CD1c-positive myeloid dendritic cell (primary cell): ENCODE data around the gene PCDHA5.
"Not testable (repeated sequence)": the region's sequence is repeated elsewhere in the genome, so short reads cannot be mapped to it uniquely, and the experiment has no call there.

ENCODE experiments used
- DNase-seq: peaks from one replicate; pipeline ENCODE4 v3.0.0-alpha.2; 2016; ENCODE audit errors: extremely low spot score

Gene PCDHA5

GRCh38 chr5:140821375-140822280 lies at the start of gene PCDHA5:
TSS of gene PCDHA5 (plus strand) at chr5:140821613.
- peak; percentile 4 for DNase-seq

GRCh38 chr5:140780512-140780911 lies 40.9 kb upstream of the PCDHA5 start:
- DNase-seq, result no peak

- no peak for DNase-seq
Measured at GRCh38 chr5:140785905-140786686, 35.3 kb upstream of the PCDHA5 start, which contains the start of gene PCDHA1. TSS of gene PCDHA1 (plus strand) at chr5:140786140.

- DNase-seq, result not testable (repeated sequence)
Measured at GRCh38 chr5:140787422-140787821, 34.0 kb upstream of the PCDHA5 start.

GRCh38 chr5:140787849-140788504 lies 33.4 kb upstream of the PCDHA5 start:
- not testable (repeated sequence) for DNase-seq

GRCh38 chr5:140791089-140791488 lies 30.3 kb upstream of the PCDHA5 start:
- no peak for DNase-seq

GRCh38 chr5:140794595-140795258 lies 26.7 kb upstream of the PCDHA5 start, which contains the start of gene PCDHA2:
TSS of gene PCDHA2 (plus strand) at chr5:140794852.
- no peak for DNase-seq

- DNase-seq, result no peak
Measured at GRCh38 chr5:140795259-140795641, 26.2 kb upstream of the PCDHA5 start.

- not testable (repeated sequence) for DNase-seq
Measured at GRCh38 chr5:140796072-140796717, 25.2 kb upstream of the PCDHA5 start.

GRCh38 chr5:140796718-140797095 lies 24.7 kb upstream of the PCDHA5 start:
- DNase-seq, result no peak

GRCh38 chr5:140800816-140801493 lies 20.5 kb upstream of the PCDHA5 start, which contains the start of gene PCDHA3:
TSS of gene PCDHA3 (plus strand) at chr5:140801057.
- no peak for DNase-seq

- no peak for DNase-seq
Measured at GRCh38 chr5:140801494-140801841, 19.9 kb upstream of the PCDHA5 start.

- DNase-seq, result not testable (repeated sequence)
Measured at GRCh38 chr5:140802381-140802780, 19.0 kb upstream of the PCDHA5 start.

GRCh38 chr5:140802781-140803271 lies 18.6 kb upstream of the PCDHA5 start:
- DNase-seq, result no peak

GRCh38 chr5:140806834-140807775 lies 14.3 kb upstream of the PCDHA5 start, which contains the start of gene PCDHA4:
TSS of gene PCDHA4 (plus strand) at chr5:140807068.
- no peak for DNase-seq

- not testable (repeated sequence) for DNase-seq
Measured at GRCh38 chr5:140808241-140808888, 13.0 kb upstream of the PCDHA5 start.

GRCh38 chr5:140808889-140809291 lies 12.5 kb upstream of the PCDHA5 start:
- no peak for DNase-seq

- no peak for DNase-seq
Measured at GRCh38 chr5:140822281-140822629, 842 bp downstream of the PCDHA5 start.

- not testable (repeated sequence) for DNase-seq
Measured at GRCh38 chr5:140822969-140823368, 1.6 kb downstream of the PCDHA5 start.
